ENCODE measurements around the gene TINCR. TPM values are rescaled to one million over a fixed set of nuclear protein-coding genes. Genes with fewer than 3 reads are reported as not detected.

TINCR gene
- total and polyA plus RNA-seq, 2 donors (not counting 1 experiment from before 2014, with no cell fraction given) = 0.42 to 0.54 TPM

DNA sequence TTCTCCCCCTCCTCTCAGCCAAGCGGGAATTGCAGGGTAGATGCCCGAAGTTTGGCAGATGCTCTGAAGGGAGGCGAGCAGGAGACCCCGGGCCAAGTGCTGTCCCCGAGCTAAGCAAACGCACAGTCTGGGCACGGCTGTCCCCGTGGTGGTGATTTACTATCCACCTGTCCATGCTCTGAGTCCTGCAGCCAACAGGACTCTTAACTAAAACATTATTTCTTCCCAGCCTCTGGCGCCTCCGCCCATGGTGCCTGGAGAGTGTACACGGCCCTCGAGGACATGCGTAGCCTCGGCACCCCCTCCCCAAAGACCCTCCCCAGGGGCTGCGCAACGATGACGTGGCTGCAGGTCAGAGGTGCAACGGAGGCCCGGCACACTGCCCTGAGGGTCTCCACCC, 7.6 kb downstream of the TINCR start:
- TF ChIP-seq, protein P1, sequence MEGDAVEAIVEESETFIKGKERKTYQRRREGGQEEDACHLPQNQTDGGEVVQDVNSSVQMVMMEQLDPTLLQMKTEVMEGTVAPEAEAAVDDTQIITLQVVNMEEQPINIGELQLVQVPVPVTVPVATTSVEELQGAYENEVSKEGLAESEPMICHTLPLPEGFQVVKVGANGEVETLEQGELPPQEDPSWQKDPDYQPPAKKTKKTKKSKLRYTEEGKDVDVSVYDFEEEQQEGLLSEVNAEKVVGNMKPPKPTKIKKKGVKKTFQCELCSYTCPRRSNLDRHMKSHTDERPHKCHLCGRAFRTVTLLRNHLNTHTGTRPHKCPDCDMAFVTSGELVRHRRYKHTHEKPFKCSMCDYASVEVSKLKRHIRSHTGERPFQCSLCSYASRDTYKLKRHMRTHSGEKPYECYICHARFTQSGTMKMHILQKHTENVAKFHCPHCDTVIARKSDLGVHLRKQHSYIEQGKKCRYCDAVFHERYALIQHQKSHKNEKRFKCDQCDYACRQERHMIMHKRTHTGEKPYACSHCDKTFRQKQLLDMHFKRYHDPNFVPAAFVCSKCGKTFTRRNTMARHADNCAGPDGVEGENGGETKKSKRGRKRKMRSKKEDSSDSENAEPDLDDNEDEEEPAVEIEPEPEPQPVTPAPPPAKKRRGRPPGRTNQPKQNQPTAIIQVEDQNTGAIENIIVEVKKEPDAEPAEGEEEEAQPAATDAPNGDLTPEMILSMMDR (IDR thresholded peaks at IDR 0.05) = no peak
- no peak for TF ChIP-seq EZH2 (IDR thresholded peaks at IDR 0.05; ENCODE audit: borderline replicate concordance, insufficient read depth, low read depth, low read length, poor library complexity, severe bottlenecking)
- ChIA-PET CTCF (no interaction called here), POLR2A (no interaction called here)
- 77% methylated on average over 19 of the region's 19 CpGs for WGBS (ENCODE audit: insufficient coverage)
- Histone ChIP-seq H3K27me3 (replicated peaks in 1 of 4; ENCODE audit: control extremely low read depth in 1 of 4, control insufficient read depth in 3 of 4, insufficient read depth in 4 of 4, low read length in 3 of 4) (peaks cover 0 to 24% (median 0%) of the 10 kb centered on the region in 4 experiments), H4K20me1 (ENCODE audit: control insufficient read depth, insufficient read depth, low read length, poor library complexity, severe bottlenecking) (no peaks in the 10 kb centered on the region), H3K4me2 (replicated peaks; ENCODE audit: low read depth, low read length, poor library complexity, severe bottlenecking) (no peak overlapping the region), H3K4me3 (ENCODE audit: control extremely low read depth in 1 of 5, extremely low read depth in 1 of 5, insufficient read depth in 1 of 5, low read depth in 2 of 5, low read length in 4 of 5) (no peak overlapping the region), H3K27ac (ENCODE audit: low read length in 2 of 2) (no peak overlapping the region), H3K4me1 (ENCODE audit: control insufficient read depth in 2 of 2, insufficient read depth in 2 of 2, low read length in 2 of 2) (no peaks in the 10 kb centered on the region), H3K79me2 (ENCODE audit: control insufficient read depth, insufficient read depth, low read length) (no peaks in the 10 kb centered on the region), H3K36me3 (replicated peaks in 1 of 2; ENCODE audit: control extremely low read depth in 1 of 2, control insufficient read depth in 1 of 2, extremely low read depth in 1 of 2, insufficient read depth in 2 of 2, low read length in 1 of 2) (no peaks in the 10 kb centered on the region), H3K9me3 (ENCODE audit: control extremely low read depth in 1 of 3, control insufficient read depth in 2 of 3, insufficient read depth in 1 of 3, low read length in 2 of 3) (peaks cover 0 to 33% (median 11%) of the 10 kb centered on the region in 3 donors), H2AFZ (ENCODE audit: insufficient read depth, low read depth, low read length, poor library complexity, severe bottlenecking) (no peak overlapping the region), H3K9ac (ENCODE audit: low read length) (no peak overlapping the region)
- Mint-ChIP-seq H3K9me3 (ENCODE audit: insufficient read depth) (peaks cover 8% of the 10 kb centered on the region), H3K27ac (no peak overlapping the region), H3K27me3 (peaks cover 35% of the 10 kb centered on the region), H3K4me1 (no peaks in the 10 kb centered on the region), H3K4me3 (no peak overlapping the region)
- intact Hi-C loops (cut with micrococcal nuclease) = no loop called here
- ATAC-seq (ENCODE audit: low read depth) (no peak), DNase-seq (no peak)

DNA sequence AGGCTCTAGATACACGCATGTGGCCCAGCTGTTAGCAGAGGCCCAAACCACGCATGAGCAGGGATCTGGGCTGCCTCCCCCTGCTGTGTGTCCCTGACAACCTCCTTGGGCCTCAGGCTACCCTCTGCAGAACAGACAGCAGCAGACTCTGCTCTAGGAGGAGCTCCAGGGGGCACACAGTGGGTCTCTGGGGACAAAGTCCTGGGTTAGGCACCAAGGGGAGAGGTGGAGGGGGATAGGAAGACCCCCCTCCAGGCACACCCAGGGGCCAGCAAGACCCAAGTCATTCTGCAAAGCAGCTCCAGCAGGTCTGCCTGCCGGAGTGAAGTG, 8.0 kb downstream of the TINCR start:
- H3K27me3 ChIP-seq (replicated peaks in 1 of 4; ENCODE audit: control extremely low read depth in 1 of 4, control insufficient read depth in 3 of 4, insufficient read depth in 4 of 4, low read length in 3 of 4) = peaks cover 0 to 22% (median 0%) of the 10 kb centered on the region in 4 experiments
- H3K79me2 ChIP-seq (ENCODE audit: control insufficient read depth, insufficient read depth, low read length) = no peaks in the 10 kb centered on the region
- peaks cover 0 to 31% (median 11%) of the 10 kb centered on the region in 3 donors for H3K9me3 ChIP-seq (ENCODE audit: control extremely low read depth in 1 of 3, control insufficient read depth in 2 of 3, insufficient read depth in 1 of 3, low read length in 2 of 3)
- DNase-seq = no peak
- H3K27me3 Mint-ChIP-seq = peaks cover 35% of the 10 kb centered on the region
- no peak overlapping the region for H3K4me2 ChIP-seq (replicated peaks; ENCODE audit: low read depth, low read length, poor library complexity, severe bottlenecking)
- H3K4me1 ChIP-seq (ENCODE audit: control insufficient read depth in 2 of 2, insufficient read depth in 2 of 2, low read length in 2 of 2) = no peaks in the 10 kb centered on the region
- no peak overlapping the region for H3K4me3 Mint-ChIP-seq
- H3K36me3 ChIP-seq (replicated peaks in 1 of 2; ENCODE audit: control extremely low read depth in 1 of 2, control insufficient read depth in 1 of 2, extremely low read depth in 1 of 2, insufficient read depth in 2 of 2, low read length in 1 of 2) = no peaks in the 10 kb centered on the region
- H3K4me3 ChIP-seq (ENCODE audit: control extremely low read depth in 1 of 5, extremely low read depth in 1 of 5, insufficient read depth in 1 of 5, low read depth in 2 of 5, low read length in 4 of 5) = no peak overlapping the region
- intact Hi-C loops (cut with micrococcal nuclease) = no loop called here
- CTCF ChIA-PET = no interaction called here
- no peak for ATAC-seq (ENCODE audit: low read depth)
- POLR2A ChIA-PET = interaction anchor here (0.6 kb wide), 1 partner anchor 45 kb away, joined by 5 read pairs; no protein-coding TSS in a partner anchor
- no peak overlapping the region for H2AFZ ChIP-seq (ENCODE audit: insufficient read depth, low read depth, low read length, poor library complexity, severe bottlenecking)
- H3K9ac ChIP-seq (ENCODE audit: low read length) = no peak overlapping the region
- no peak overlapping the region for H3K27ac Mint-ChIP-seq
- no peaks in the 10 kb centered on the region for H3K4me1 Mint-ChIP-seq
- no peak for TF ChIP-seq EZH2 (IDR thresholded peaks at IDR 0.05; ENCODE audit: borderline replicate concordance, insufficient read depth, low read depth, low read length, poor library complexity, severe bottlenecking)
- TF ChIP-seq, protein P1 (IDR thresholded peaks at IDR 0.05) = no peak
- H3K9me3 Mint-ChIP-seq (ENCODE audit: insufficient read depth) = peaks cover 7% of the 10 kb centered on the region
- H3K27ac ChIP-seq (ENCODE audit: low read length in 2 of 2) = no peak overlapping the region
- 54% methylated on average over 3 of the region's 3 CpGs for WGBS (ENCODE audit: insufficient coverage)
- H4K20me1 ChIP-seq (ENCODE audit: control insufficient read depth, insufficient read depth, low read length, poor library complexity, severe bottlenecking) = no peaks in the 10 kb centered on the region
